Keratinocyte (primary cell): Measurements from ENCODE around the gene NUP205.

Experiments used
- CTCF ChIP-seq, 3 experiments: IDR thresholded peaks in 1 of 3; conservative IDR thresholded peaks in 1 of 3; optimal IDR thresholded peaks in 1 of 3; 2 replicates in 2 of 3; 3 replicates in 1 of 3; pipeline versions ENCODE3 to v1.5.1; 2011; ENCODE audit warnings: low read length in 3 of 3, mild to moderate bottlenecking in 3 of 3, moderate library complexity in 2 of 3, control low read depth in 1 of 3, inconsistent platforms in 1 of 3; ENCODE audit not compliant: insufficient read depth in 2 of 3; ENCODE audit errors: extremely low read depth in 1 of 3
- EZH2 ChIP-seq: IDR thresholded peaks from one replicate; pipeline ENCODE4 v1.6.1; 2012; ENCODE audit warnings: inconsistent platforms, mild to moderate bottlenecking, low read length, moderate library complexity

DNA sequence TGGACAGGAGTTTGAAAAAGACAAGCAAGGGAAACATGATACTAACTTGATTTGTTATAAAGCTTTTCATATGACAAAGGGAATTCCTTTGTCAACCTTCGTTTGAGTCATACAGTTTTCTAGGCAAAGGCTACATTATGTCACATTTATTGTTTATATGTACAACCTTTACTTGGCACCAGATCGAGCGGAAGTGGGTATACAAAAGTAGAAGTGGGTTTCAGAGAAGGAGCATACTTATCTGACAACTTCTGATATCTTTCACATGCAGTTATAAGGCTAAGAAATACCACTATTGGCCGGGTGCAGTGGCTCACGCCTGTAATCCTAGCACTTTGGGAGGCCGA lies 115.6 kb downstream of the NUP205 start:
- TF ChIP-seq CTCF (optimal IDR thresholded peaks at IDR 0.05 in 1 of 3, IDR thresholded peaks at IDR 0.05 in 1 of 3, conservative IDR thresholded peaks at IDR 0.05 in 1 of 3; ENCODE audit: extremely low read depth in 1 of 3, insufficient read depth in 2 of 3, low read length in 3 of 3) (no peak), EZH2 (no peak)
